Measurements from ENCODE around the gene CCDC146.
"Not testable (repeated sequence)": the region's sequence is repeated elsewhere in the genome, so short reads cannot be mapped to it uniquely, and the experiment has no call there.

Gene CCDC146

GRCh38 chr7:77152232-77152631 lies 29.8 kb downstream of the CCDC146 start:
- not testable (repeated sequence) for H3K36me3 ChIP-seq (ENCODE audit: insufficient read depth, low read length); H3K9me3 ChIP-seq (ENCODE audit: insufficient read depth, low read length, severe bottlenecking); H3K4me3 ChIP-seq (ENCODE audit: low read depth in 1 of 2, low read length in 2 of 2); H3K4me1 ChIP-seq (ENCODE audit: insufficient read depth, low read length); H4K20me1 ChIP-seq (ENCODE audit: insufficient read depth, low read length); H3K9ac ChIP-seq (ENCODE audit: low read depth, low read length); ATAC-seq (ENCODE audit: insufficient read depth, low read depth); H3K79me2 ChIP-seq (ENCODE audit: insufficient read depth, low read length); H3K27ac ChIP-seq (ENCODE audit: low read length); H2AFZ ChIP-seq (ENCODE audit: low read depth, low read length); DNase-seq; H3K4me2 ChIP-seq (ENCODE audit: insufficient read depth, low read length); H3K27me3 ChIP-seq (ENCODE audit: insufficient read depth, low read length, poor library complexity)

GRCh38 chr7:77154917-77155464 lies 32.6 kb downstream of the CCDC146 start:
- H3K79me2 ChIP-seq (ENCODE audit: insufficient read depth, low read length); H3K4me2 ChIP-seq (ENCODE audit: insufficient read depth, low read length); H3K36me3 ChIP-seq (ENCODE audit: insufficient read depth, low read length); H3K9ac ChIP-seq (ENCODE audit: low read depth, low read length); DNase-seq; H2AFZ ChIP-seq (ENCODE audit: low read depth, low read length); H3K27ac ChIP-seq (ENCODE audit: low read length); H3K4me3 ChIP-seq (ENCODE audit: low read depth in 1 of 2, low read length in 2 of 2); H3K9me3 ChIP-seq (ENCODE audit: insufficient read depth, low read length, severe bottlenecking); H4K20me1 ChIP-seq (ENCODE audit: insufficient read depth, low read length); H3K27me3 ChIP-seq (ENCODE audit: insufficient read depth, low read length, poor library complexity); H3K4me1 ChIP-seq (ENCODE audit: insufficient read depth, low read length); ATAC-seq (ENCODE audit: insufficient read depth, low read depth): not testable (repeated sequence)

GRCh38 chr7:77155601-77156377 lies 33.4 kb downstream of the CCDC146 start:
- not testable (repeated sequence) for H3K36me3 ChIP-seq (ENCODE audit: insufficient read depth, low read length); H3K4me1 ChIP-seq (ENCODE audit: insufficient read depth, low read length); H3K9ac ChIP-seq (ENCODE audit: low read depth, low read length); H3K27me3 ChIP-seq (ENCODE audit: insufficient read depth, low read length, poor library complexity); ATAC-seq (ENCODE audit: insufficient read depth, low read depth); H4K20me1 ChIP-seq (ENCODE audit: insufficient read depth, low read length); DNase-seq; H3K9me3 ChIP-seq (ENCODE audit: insufficient read depth, low read length, severe bottlenecking); H3K27ac ChIP-seq (ENCODE audit: low read length); H2AFZ ChIP-seq (ENCODE audit: low read depth, low read length); H3K4me3 ChIP-seq (ENCODE audit: low read depth in 1 of 2, low read length in 2 of 2); H3K79me2 ChIP-seq (ENCODE audit: insufficient read depth, low read length); H3K4me2 ChIP-seq (ENCODE audit: insufficient read depth, low read length)

- not testable (repeated sequence) for H3K4me3 ChIP-seq (ENCODE audit: low read depth in 1 of 2, low read length in 2 of 2); H3K4me2 ChIP-seq (ENCODE audit: insufficient read depth, low read length); H3K79me2 ChIP-seq (ENCODE audit: insufficient read depth, low read length); H2AFZ ChIP-seq (ENCODE audit: low read depth, low read length); H3K4me1 ChIP-seq (ENCODE audit: insufficient read depth, low read length); H3K27ac ChIP-seq (ENCODE audit: low read length); H3K36me3 ChIP-seq (ENCODE audit: insufficient read depth, low read length); H3K9ac ChIP-seq (ENCODE audit: low read depth, low read length); DNase-seq; H4K20me1 ChIP-seq (ENCODE audit: insufficient read depth, low read length); H3K9me3 ChIP-seq (ENCODE audit: insufficient read depth, low read length, severe bottlenecking); ATAC-seq (ENCODE audit: insufficient read depth, low read depth); H3K27me3 ChIP-seq (ENCODE audit: insufficient read depth, low read length, poor library complexity)
Measured at GRCh38 chr7:77157034-77157433, 34.6 kb downstream of the CCDC146 start.

- H3K4me2 ChIP-seq (ENCODE audit: insufficient read depth, low read length) = no peak overlapping the region
- H3K4me1 ChIP-seq (ENCODE audit: insufficient read depth, low read length) = no peaks in the 10 kb centered on the region
- H3K9ac ChIP-seq (ENCODE audit: low read depth, low read length) = no peak overlapping the region
- H3K36me3 ChIP-seq (ENCODE audit: insufficient read depth, low read length) = no peaks in the 10 kb centered on the region
- no peaks in the 10 kb centered on the region for H3K9me3 ChIP-seq (ENCODE audit: insufficient read depth, low read length, severe bottlenecking)
- H3K27me3 ChIP-seq (ENCODE audit: insufficient read depth, low read length, poor library complexity) = no peaks in the 10 kb centered on the region
- DNase-seq = no peak
- no peak overlapping the region for H2AFZ ChIP-seq (ENCODE audit: low read depth, low read length)
- no peak overlapping the region for H3K4me3 ChIP-seq (ENCODE audit: low read depth in 1 of 2, low read length in 2 of 2)
- no peaks in the 10 kb centered on the region for H4K20me1 ChIP-seq (ENCODE audit: insufficient read depth, low read length)
- no peaks in the 10 kb centered on the region for H3K79me2 ChIP-seq (ENCODE audit: insufficient read depth, low read length)
- ATAC-seq (ENCODE audit: insufficient read depth, low read depth) = 0 out of 3 replicates have a peak, but pooled peaks have one; percentile 40
- TF ChIP-seq EZH2 (IDR thresholded peaks at IDR 0.05; ENCODE audit: borderline replicate concordance, low read depth, low read length, severe bottlenecking) (no peak), CTCF (IDR thresholded peaks at IDR 0.05; ENCODE audit: borderline replicate concordance, extremely low read depth, low read length, poor library complexity, severe bottlenecking) (no peak)
- no peak overlapping the region for H3K27ac ChIP-seq (ENCODE audit: low read length)
Measured at GRCh38 chr7:77157446-77157845, 35.0 kb downstream of the CCDC146 start.

GRCh38 chr7:77171073-77171472 lies 48.7 kb downstream of the CCDC146 start:
- H3K9me3 ChIP-seq (ENCODE audit: insufficient read depth, low read length, severe bottlenecking); H3K79me2 ChIP-seq (ENCODE audit: insufficient read depth, low read length); H4K20me1 ChIP-seq (ENCODE audit: insufficient read depth, low read length); DNase-seq; H3K36me3 ChIP-seq (ENCODE audit: insufficient read depth, low read length); H3K4me2 ChIP-seq (ENCODE audit: insufficient read depth, low read length); H3K27me3 ChIP-seq (ENCODE audit: insufficient read depth, low read length, poor library complexity); ATAC-seq (ENCODE audit: insufficient read depth, low read depth); H3K9ac ChIP-seq (ENCODE audit: low read depth, low read length); H3K27ac ChIP-seq (ENCODE audit: low read length); H3K4me1 ChIP-seq (ENCODE audit: insufficient read depth, low read length); H2AFZ ChIP-seq (ENCODE audit: low read depth, low read length); H3K4me3 ChIP-seq (ENCODE audit: low read depth in 1 of 2, low read length in 2 of 2): not testable (repeated sequence)

- not testable (repeated sequence) for H3K4me2 ChIP-seq (ENCODE audit: insufficient read depth, low read length); H3K4me3 ChIP-seq (ENCODE audit: low read depth in 1 of 2, low read length in 2 of 2)
Measured at GRCh38 chr7:77172437-77173172, 50.2 kb downstream of the CCDC146 start.

More at GRCh38 chr7:77172437-77173172, 50.2 kb downstream of the CCDC146 start:
- not testable (repeated sequence) for DNase-seq; H4K20me1 ChIP-seq (ENCODE audit: insufficient read depth, low read length); ATAC-seq (ENCODE audit: insufficient read depth, low read depth); H3K27ac ChIP-seq (ENCODE audit: low read length); H3K9me3 ChIP-seq (ENCODE audit: insufficient read depth, low read length, severe bottlenecking); H3K9ac ChIP-seq (ENCODE audit: low read depth, low read length); H3K27me3 ChIP-seq (ENCODE audit: insufficient read depth, low read length, poor library complexity); H3K36me3 ChIP-seq (ENCODE audit: insufficient read depth, low read length); H2AFZ ChIP-seq (ENCODE audit: low read depth, low read length); H3K79me2 ChIP-seq (ENCODE audit: insufficient read depth, low read length); H3K4me1 ChIP-seq (ENCODE audit: insufficient read depth, low read length)
